B cell (primary cell): Measurements from ENCODE around the gene MTIF2. TPM values are rescaled to one million over a fixed set of nuclear protein-coding genes. Genes with fewer than 3 reads are reported as not detected.

Experiments
- ATAC-seq: fragments of 200-7000 bp; cut with Tn5 transposase; one replicate; pipeline ENCODE4 v1.10.0; 2021; ENCODE audit warnings: low read depth, mild to moderate bottlenecking, moderate number of reproducible peaks, moderate library complexity
- CTCF ChIA-PET: fragments of 350-600 bp; sonication (Branson Sonifier 250); formaldehyde crosslinking; loops from one replicate; lab custom pipeline; 2021; ENCODE audit warnings: antibody characterized with exemption, inconsistent platforms; lab: Charles Lee
- POLR2A ChIA-PET: fragments of 350-600 bp; sonication (Branson Sonifier 250); formaldehyde crosslinking; loops from one replicate; lab custom pipeline; 2021; ENCODE audit warnings: antibody characterized with exemption; lab: Charles Lee
- DNase-seq: peaks from one replicate; pipeline ENCODE4 v3.0.0; 2013
- H2AFZ ChIP-seq: 2 replicates; pipeline ENCODE4 v1.6.1; 2012; ENCODE audit warnings: mild to moderate bottlenecking, low read depth, low read length; ENCODE audit not compliant: insufficient read depth, poor library complexity, severe bottlenecking
- H3K27ac ChIP-seq, 2 donors: 1 replicate in 1 of 2; 2 replicates in 1 of 2; pipeline ENCODE4 v1.5.1; 2012 to 2013; ENCODE audit warnings: low read length in 2 of 2, mild to moderate bottlenecking in 2 of 2, moderate library complexity in 1 of 2
- H3K27me3 ChIP-seq, 4 experiments: fragments of 200-600 bp in 1 of 4; sonication (generic) in 1 of 4; replicated peaks in 1 of 4; 1 replicate in 2 of 4; 2 replicates in 2 of 4; pipeline versions ENCODE4 v1.6.1 to v1.7.0; 2013 to 2016; ENCODE audit warnings: low read length in 3 of 4, mild to moderate bottlenecking in 2 of 4, mixed read lengths in 1 of 4, moderate library complexity in 1 of 4; ENCODE audit not compliant: insufficient read depth in 4 of 4, control insufficient read depth in 3 of 4; ENCODE audit errors: control extremely low read depth in 1 of 4
- H3K36me3 ChIP-seq, 2 experiments: replicated peaks in 1 of 2; 1 replicate in 1 of 2; 2 replicates in 1 of 2; pipeline versions ENCODE4 v1.6.1 to v1.7.1; 2013; ENCODE audit warnings: low read length in 1 of 2; ENCODE audit not compliant: insufficient read depth in 2 of 2, control insufficient read depth in 1 of 2; ENCODE audit errors: control extremely low read depth in 1 of 2, extremely low read depth in 1 of 2
- H3K4me1 ChIP-seq, 2 donors: fragments of 200-600 bp in 1 of 2; sonication (generic) in 1 of 2; 1 replicate in 1 of 2; 2 replicates in 1 of 2; pipeline versions ENCODE4 v1.5.1 to v1.6.1; 2013 to 2017; ENCODE audit warnings: low read length in 2 of 2; ENCODE audit not compliant: control insufficient read depth in 2 of 2, insufficient read depth in 2 of 2
- H3K4me2 ChIP-seq: replicated peaks from 2 replicates; pipeline ENCODE3; 2012; ENCODE audit warnings: mild to moderate bottlenecking, low read depth, low read length; ENCODE audit not compliant: poor library complexity, severe bottlenecking
- H3K4me3 ChIP-seq, 5 experiments: fragments of 200-600 bp in 1 of 5; sonication (generic) in 1 of 5; 1 replicate in 3 of 5; 2 replicates in 2 of 5; pipeline versions ENCODE4 v1.5.1 to v1.7.0; 2011 to 2016; ENCODE audit warnings: low read length in 4 of 5, mild to moderate bottlenecking in 4 of 5, low read depth in 2 of 5, control low read depth in 1 of 5, moderate library complexity in 1 of 5; ENCODE audit not compliant: insufficient read depth in 1 of 5; ENCODE audit errors: control extremely low read depth in 1 of 5, extremely low read depth in 1 of 5
- H3K79me2 ChIP-seq: fragments of 200-600 bp; sonication (generic); one replicate; pipeline ENCODE4 v1.6.0; 2016; ENCODE audit warnings: low read length; ENCODE audit not compliant: control insufficient read depth, insufficient read depth
- H3K9ac ChIP-seq: fragments of 200-600 bp; sonication (generic); 2 replicates; pipeline ENCODE4 v1.6.1; 2017; ENCODE audit warnings: mild to moderate bottlenecking, low read length, moderate library complexity
- H3K9me3 ChIP-seq, 3 donors: one replicate each; pipeline versions ENCODE4 v1.6.1 to v1.7.1; 2013; ENCODE audit warnings: low read length in 2 of 3; ENCODE audit not compliant: control insufficient read depth in 2 of 3, insufficient read depth in 1 of 3; ENCODE audit errors: control extremely low read depth in 1 of 3
- H4K20me1 ChIP-seq: 2 replicates; pipeline ENCODE4 v1.6.0; 2012; ENCODE audit warnings: mild to moderate bottlenecking, low read length; ENCODE audit not compliant: insufficient read depth, control insufficient read depth, poor library complexity, severe bottlenecking
- H3K27ac Mint-ChIP-seq: one replicate; pipeline ENCODE4 v1.8.0; 2021; ENCODE audit warnings: mixed read lengths
- H3K27me3 Mint-ChIP-seq: one replicate; pipeline ENCODE4 v1.8.0; 2021; ENCODE audit warnings: mixed read lengths
- H3K4me1 Mint-ChIP-seq: one replicate; pipeline ENCODE4 v1.8.0; 2021; ENCODE audit warnings: mixed read lengths
- H3K4me3 Mint-ChIP-seq: one replicate; pipeline ENCODE4 v1.8.0; 2021; ENCODE audit warnings: mixed read lengths
- H3K9me3 Mint-ChIP-seq: one replicate; pipeline ENCODE4 v1.8.0; 2022; ENCODE audit warnings: mixed read lengths; ENCODE audit not compliant: insufficient read depth
- CTCF ChIP-seq: fragments of 200-600 bp; IDR thresholded peaks from one replicate; pipeline ENCODE4 v1.8.0; 2022; ENCODE audit warnings: antibody characterized with exemption, mild to moderate bottlenecking
- EZH2 ChIP-seq: IDR thresholded peaks from 2 replicates; pipeline ENCODE4 v1.6.1; 2012; ENCODE audit warnings: borderline replicate concordance, low read depth, mild to moderate bottlenecking, moderate library complexity, low read length; ENCODE audit not compliant: insufficient read depth, poor library complexity, severe bottlenecking
- WGBS: methylation state at CpG from one replicate; pipeline ENCODE4 v1.1.5; 2013; ENCODE audit warnings: missing lambda C conversion rate; ENCODE audit not compliant: insufficient coverage; 5-methylcytosine and 5-hydroxymethylcytosine counted together
- intact Hi-C: fragments of 100-400 bp; cut with micrococcal nuclease; formaldehyde crosslinking; loops from one replicate; pipeline ENCODE4 v1.10.0; 2022
- polyA plus RNA-seq: library from polyadenylated mRNA; depleted of rRNA; stranded (reverse); fragments of >200 nt; gene quantifications from 2 replicates; pipeline ENCODE4 v1.2.3, GENCODE V29; 2012
- total RNA-seq, 2 donors: library from RNA; stranded (reverse); fragments of 120-200 nt in 1 of 2; gene quantifications; 1 replicate in 1 of 2; 2 replicates in 1 of 2; pipeline versions ENCODE4 v1.2.3 to v1.2.4, GENCODE V29; 2013 to 2022

The MTIF2 gene
- total and polyA plus RNA-seq, 2 donors (not counting 1 experiment from before 2014, with no cell fraction given): 12.9 to 36.7 TPM

DNA sequence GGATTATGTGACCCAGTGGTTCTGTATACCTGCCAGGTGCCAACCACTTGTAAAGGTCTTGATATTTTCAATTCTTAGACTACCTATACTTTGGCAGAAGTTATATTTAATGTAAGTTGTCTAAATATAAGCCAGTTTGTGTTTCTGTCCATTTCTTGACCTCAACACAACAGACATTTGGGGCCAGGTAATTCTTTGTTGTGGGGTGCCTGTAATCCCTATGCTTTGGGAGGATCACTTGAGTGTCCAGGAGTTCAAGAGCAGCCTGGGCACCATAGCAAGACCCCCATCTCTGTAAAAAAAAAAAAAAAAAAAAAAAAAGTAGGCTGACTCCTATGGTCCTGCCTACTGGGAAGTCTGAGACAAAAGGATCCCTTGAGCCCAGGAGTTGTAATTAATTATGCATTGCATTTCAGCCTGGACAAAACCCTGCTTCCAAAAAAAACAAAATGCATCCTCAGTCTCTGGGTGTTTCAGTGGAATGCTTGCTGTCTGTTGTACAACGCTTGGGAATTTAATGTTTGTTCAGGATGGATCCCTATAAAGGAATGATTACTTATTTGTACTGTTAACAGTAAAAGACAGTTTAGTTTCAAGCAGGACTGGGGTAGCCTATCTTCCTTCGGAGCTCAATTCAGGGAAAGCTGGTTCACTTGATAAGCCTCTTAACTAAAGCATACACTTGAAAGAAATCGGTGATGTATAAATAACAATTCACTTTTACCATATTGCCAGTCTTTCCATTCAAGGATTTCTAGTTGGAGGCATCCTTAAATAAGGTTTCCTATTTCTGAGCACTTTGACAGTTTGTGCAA, 33.1 kb downstream of the MTIF2 start:
- TF ChIP-seq CTCF: no peak
- no peak for TF ChIP-seq EZH2
- POLR2A ChIA-PET: no interaction called here
- peaks cover 15% of the 10 kb centered on the region for H4K20me1 ChIP-seq
- peaks cover 17 to 28% of the 10 kb centered on the region in 2 donors for H3K4me1 ChIP-seq
- H2AFZ ChIP-seq: no peak overlapping the region
- DNase-seq (no peak), ATAC-seq (no peak)
- H3K4me3 ChIP-seq: no peak overlapping the region
- H3K79me2 ChIP-seq: peaks cover 28% of the 10 kb centered on the region
- no peaks in the 10 kb centered on the region for H3K9me3 ChIP-seq
- no peaks in the 10 kb centered on the region for H3K9me3 Mint-ChIP-seq
- H3K4me2 ChIP-seq: no peak overlapping the region
- intact Hi-C loops: no loop called here
- CTCF ChIA-PET: no interaction called here
- H3K9ac ChIP-seq: no peak overlapping the region
- H3K27ac Mint-ChIP-seq: no peak overlapping the region
- peaks cover 37% of the 10 kb centered on the region for H3K4me1 Mint-ChIP-seq
- H3K27me3 ChIP-seq: no peaks in the 10 kb centered on the region
- no CpG with 5 or more reads among the region's 3 CpGs for WGBS
- H3K27ac ChIP-seq: no peak overlapping the region
- H3K27me3 Mint-ChIP-seq: no peaks in the 10 kb centered on the region
- peaks cover 0 to 57% of the 10 kb centered on the region in 2 experiments for H3K36me3 ChIP-seq
- H3K4me3 Mint-ChIP-seq: peak overlapping the region; percentile 14

DNA sequence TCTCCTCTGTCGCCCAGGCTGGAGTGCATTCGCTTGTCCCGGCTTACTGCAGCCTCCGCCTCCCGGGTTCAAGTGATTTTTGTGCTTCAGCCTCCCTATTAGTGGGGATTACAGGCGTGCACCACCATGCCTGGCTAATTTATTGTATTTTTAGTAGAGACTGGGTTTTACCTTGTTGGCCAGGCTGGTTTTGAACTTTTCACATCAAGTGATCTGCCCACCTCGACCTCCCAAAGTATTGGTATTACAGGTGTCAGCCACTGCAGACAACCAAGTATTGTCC, 35.4 kb downstream of the MTIF2 start:
- Histone ChIP-seq H3K27ac (peak overlapping the region; percentile 95 to 98), H3K4me2 (peak overlapping the region; percentile 87), H3K79me2 (peaks cover 32% of the 10 kb centered on the region), H3K4me1 (peaks cover 17 to 28% of the 10 kb centered on the region in 2 donors), H3K36me3 (peaks cover 0 to 40% of the 10 kb centered on the region in 2 experiments), H4K20me1 (peaks cover 15% of the 10 kb centered on the region), H3K9me3 (no peaks in the 10 kb centered on the region), H3K9ac (peak overlapping the region; percentile 99), H3K4me3 (peak overlapping the region; percentile 72 to 98 (median 94)), H2AFZ (no peak overlapping the region), H3K27me3 (no peaks in the 10 kb centered on the region)
- POLR2A ChIA-PET: no interaction called here
- no peak for TF ChIP-seq EZH2
- no peak for TF ChIP-seq CTCF
- no peak for DNase-seq
- intact Hi-C loops: loop anchor here (2.0 to 5.0 kb wide), 3 partner anchors 184 to 661 kb away; partner anchors contain the start of gene CCDC88A
- Mint-ChIP-seq H3K27me3 (no peaks in the 10 kb centered on the region), H3K4me3 (peak overlapping the region; percentile 94), H3K4me1 (peaks cover 43% of the 10 kb centered on the region), H3K27ac (peak overlapping the region; percentile 99), H3K9me3 (no peaks in the 10 kb centered on the region)
- WGBS: 61% methylated on average over 4 of the region's 7 CpGs
- no peak for ATAC-seq
- CTCF ChIA-PET: no interaction called here
